Cardiac muscle cell (in vitro differentiated cells and primary cell): Measurements from ENCODE around the gene PCDH15. TPM values are rescaled to one million over a fixed set of nuclear protein-coding genes. Genes with fewer than 3 reads are reported as not detected.
A peak's percentile ranks its signal among the peaks of the same experiment; 100 is the strongest.

Experiments used
- DNase-seq, 2 donors: peaks; one replicate each; pipeline versions ENCODE4 v3.0.0 to v3.0.0-alpha.2; 2010 to 2017; ENCODE audit warnings: low read depth in 1 of 2, low spot score in 1 of 2
- H3K27ac ChIP-seq: fragments of 200-600 bp; sonication (generic); 2 replicates; pipeline ENCODE4 v1.5.1; 2016
- H3K27me3 ChIP-seq: fragments of 200-600 bp; sonication (generic); 2 replicates; pipeline ENCODE4 v1.6.0; 2016; ENCODE audit warnings: control low read depth
- H3K36me3 ChIP-seq: fragments of 200-600 bp; sonication (generic); 2 replicates; pipeline ENCODE4 v1.5.1; 2016; ENCODE audit warnings: control low read depth
- H3K4me1 ChIP-seq: fragments of 200-600 bp; sonication (generic); 2 replicates; pipeline ENCODE4 v1.8.1; 2017; ENCODE audit warnings: low read depth, mild to moderate bottlenecking, mixed run types
- H3K4me3 ChIP-seq: fragments of 200-600 bp; sonication (generic); 2 replicates; pipeline ENCODE4 v1.5.1; 2016; ENCODE audit warnings: mild to moderate bottlenecking
- H3K9me3 ChIP-seq: fragments of 200-600 bp; sonication (generic); 2 replicates; pipeline ENCODE4 v1.5.1; 2017; ENCODE audit warnings: low read depth, mild to moderate bottlenecking, control low read depth
- CTCF ChIP-seq: IDR thresholded peaks from 2 replicates; pipeline ENCODE4 v1.5.1; 2012; ENCODE audit warnings: low read depth, mild to moderate bottlenecking, low read length
- polyA plus RNA-seq: library from polyadenylated mRNA; unstranded; fragments of >200 nt; fragmentation: Nextera tagmentation; extraction: Ambion mirVana; gene quantifications from 2 replicates; pipeline ENCODE4 v1.2.1, GENCODE V29; 2016
- total RNA-seq: library from RNA; depleted of rRNA; stranded (reverse); fragments of >200 nt; gene quantifications from 2 replicates; pipeline ENCODE4 v1.2.3, GENCODE V29; 2016

PCDH15 gene
- total and polyA plus RNA-seq, 2 experiments from 2014 or later: 0.30 TPM; not detected in 1

DNA sequence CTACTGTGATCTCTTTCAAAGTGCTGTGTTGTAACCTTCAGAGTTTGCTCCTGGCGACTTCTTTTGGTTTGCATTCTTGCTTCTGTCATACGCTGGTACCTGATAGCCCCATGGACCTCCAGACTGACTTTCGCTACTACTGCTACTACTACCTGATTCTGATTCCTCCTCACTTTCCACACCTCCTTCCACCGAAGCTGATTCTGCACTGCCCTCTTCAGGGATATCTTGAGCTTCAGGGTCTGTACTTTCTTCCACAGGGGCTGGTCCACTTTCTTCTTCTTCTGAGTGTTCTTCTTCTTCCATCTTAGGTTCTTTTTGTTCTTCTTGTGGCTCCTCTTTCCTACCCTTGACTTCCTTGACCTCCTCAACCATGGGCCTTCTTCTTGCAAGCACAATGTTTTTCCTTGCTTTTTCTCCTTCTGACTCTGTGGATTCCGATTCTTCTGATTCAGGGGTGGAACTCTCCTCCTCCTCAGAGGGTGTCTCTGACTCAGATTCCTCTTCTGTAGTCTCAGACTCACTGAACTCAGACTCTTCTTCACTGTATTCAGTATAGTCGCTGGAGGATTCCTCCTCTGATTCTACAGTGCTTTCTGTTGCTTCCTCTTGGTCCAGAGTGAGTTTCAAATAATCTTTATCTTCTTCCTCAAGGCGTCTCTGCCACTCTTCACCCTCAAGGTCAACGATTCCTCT is 992.2 kb downstream of the PCDH15 start:
- no peak for TF ChIP-seq CTCF
- H3K9me3 ChIP-seq: no peaks in the 10 kb centered on the region
- H3K36me3 ChIP-seq: no peaks in the 10 kb centered on the region
- H3K27me3 ChIP-seq: no peaks in the 10 kb centered on the region
- no peaks in the 10 kb centered on the region for H3K4me1 ChIP-seq
- no peak overlapping the region for H3K4me3 ChIP-seq
- no peak for DNase-seq
- H3K27ac ChIP-seq: no peak overlapping the region

DNA sequence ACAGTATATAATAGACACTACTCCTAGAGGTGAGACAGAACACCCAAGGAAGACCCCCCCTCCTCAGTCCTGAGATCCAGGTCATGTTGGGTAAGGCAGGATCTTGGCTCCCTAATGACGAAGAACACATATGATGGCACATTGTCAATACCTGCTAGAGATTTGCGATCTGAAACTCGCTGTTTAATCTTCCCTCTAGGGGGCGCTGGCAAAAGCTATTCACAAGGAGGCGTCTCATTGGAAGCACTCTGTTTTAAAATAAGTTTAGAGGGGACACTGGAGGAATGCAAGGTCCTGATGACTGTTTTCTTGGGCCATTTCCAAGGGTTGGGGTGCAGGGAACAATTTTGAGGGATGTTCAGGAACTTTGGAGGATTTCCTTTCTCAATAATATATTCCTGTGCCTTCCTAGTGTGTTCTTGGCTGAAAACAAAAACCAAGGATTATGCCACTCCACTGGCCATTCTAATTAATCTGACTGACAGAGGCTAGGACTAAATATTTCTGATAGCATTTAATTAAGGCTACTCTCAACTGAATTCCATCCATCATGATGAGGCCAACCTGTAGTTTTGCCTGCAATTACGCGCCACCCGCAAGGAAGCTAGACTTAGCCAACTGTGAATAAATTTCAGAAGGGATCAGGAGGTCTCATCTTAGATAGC is 1014.7 kb downstream of the PCDH15 start:
- DNase-seq: peak in 1 of 2 donors; percentile 8

GRCh38 chr10:53771701-53772100 is 1029.3 kb downstream of the PCDH15 start:
- H3K36me3 ChIP-seq: no peaks in the 10 kb centered on the region
- TF ChIP-seq CTCF: no peak
- no peak overlapping the region for H3K27ac ChIP-seq
- no peak for DNase-seq
- H3K4me1 ChIP-seq: no peaks in the 10 kb centered on the region
- H3K4me3 ChIP-seq: no peak overlapping the region
- no peaks in the 10 kb centered on the region for H3K9me3 ChIP-seq
- H3K27me3 ChIP-seq: no peaks in the 10 kb centered on the region

More for the DNA sequence above, 1014.7 kb downstream of the PCDH15 start:
- Histone ChIP-seq H3K4me3 (no peak overlapping the region), H3K27ac (no peak overlapping the region), H3K27me3 (no peaks in the 10 kb centered on the region), H3K36me3 (no peaks in the 10 kb centered on the region), H3K4me1 (no peaks in the 10 kb centered on the region), H3K9me3 (no peaks in the 10 kb centered on the region)
- no peak for TF ChIP-seq CTCF

DNA sequence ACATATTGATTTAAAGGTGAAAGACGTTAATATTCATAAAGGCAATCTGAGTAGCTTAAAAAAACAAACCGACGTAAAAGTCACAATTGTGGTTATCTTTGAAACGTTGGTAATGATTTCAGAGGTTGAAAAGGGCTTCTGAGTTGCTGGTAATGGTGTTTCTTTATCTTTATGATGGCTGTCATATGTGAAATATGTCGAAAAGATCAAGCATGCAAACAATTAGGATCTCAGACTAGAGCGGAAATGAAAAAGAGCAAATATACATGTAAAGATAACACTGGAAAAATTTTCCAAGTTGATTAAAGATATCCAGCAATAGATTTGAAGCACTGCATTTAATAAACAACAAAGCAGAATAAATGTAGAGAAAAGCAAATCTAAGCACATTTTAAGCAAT is 1030.1 kb downstream of the PCDH15 start:
- Histone ChIP-seq H3K27me3 (no peaks in the 10 kb centered on the region), H3K4me1 (no peaks in the 10 kb centered on the region), H3K27ac (no peak overlapping the region), H3K4me3 (no peak overlapping the region), H3K9me3 (no peaks in the 10 kb centered on the region), H3K36me3 (no peaks in the 10 kb centered on the region)
- DNase-seq: no peak
- TF ChIP-seq CTCF: no peak

DNA sequence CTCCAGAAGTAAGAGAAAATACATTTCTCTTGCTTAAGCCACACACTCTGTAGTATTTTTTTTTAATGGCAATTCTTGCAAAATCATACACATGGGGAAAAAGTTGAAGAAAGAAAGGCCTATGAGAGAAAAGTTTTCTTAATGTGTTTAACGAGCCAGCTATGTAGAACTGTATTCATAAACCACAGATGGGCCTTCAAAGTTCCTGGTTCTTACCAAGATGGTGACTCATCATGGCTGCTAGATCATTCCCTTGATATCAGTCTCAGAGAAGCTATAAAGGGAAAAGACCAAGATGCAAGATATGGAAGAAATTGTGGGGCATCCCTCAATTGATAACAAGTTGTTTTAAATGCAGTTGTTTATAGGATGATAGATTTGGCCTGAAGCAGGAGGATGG is 1035.7 kb downstream of the PCDH15 start:
- H3K9me3 ChIP-seq: no peaks in the 10 kb centered on the region
- no peaks in the 10 kb centered on the region for H3K4me1 ChIP-seq
- no peak for TF ChIP-seq CTCF
- H3K36me3 ChIP-seq: no peaks in the 10 kb centered on the region
- H3K4me3 ChIP-seq: no peak overlapping the region
- H3K27ac ChIP-seq: no peak overlapping the region
- H3K27me3 ChIP-seq: no peaks in the 10 kb centered on the region
- no peak for DNase-seq
